Suprapubic skin (tissue), 3 donors: ENCODE data around the gene HIVEP3.

Source experiments
- CTCF ChIP-seq, 2 donors: fragments of 200-600 bp in 1 of 2; fragments of 450-650 bp in 1 of 2; sonication (generic) in 1 of 2; IDR thresholded peaks; one replicate each; pipeline ENCODE4 v1.5.1; 2016 to 2019; ENCODE audit warnings: antibody characterized with exemption in 2 of 2, mild to moderate bottlenecking in 1 of 2, moderate library complexity in 1 of 2
- EP300 ChIP-seq: sonication (generic); formaldehyde crosslinking; IDR thresholded peaks from one replicate; pipeline ENCODE4 v1.6.1; 2017; ENCODE audit warnings: antibody characterized with exemption

- TF ChIP-seq EP300, result no peak
- TF ChIP-seq CTCF (IDR thresholded peaks at IDR 0.05), result no peak
These were observed 45.7 kb upstream of the HIVEP3 start for GRCh38 chr1:41964400-41964799.
